ENCODE results near the gene PHACTR3. TPM values are rescaled to one million over a fixed set of nuclear protein-coding genes. Genes with fewer than 3 reads are reported as not detected.
A peak's percentile ranks its signal among the peaks of the same experiment; 100 is the strongest.

The PHACTR3 gene
- total RNA-seq, 2 donors from 2014 or later: 0.86 to 24.2 TPM

GRCh38 chr20:59824711-59825562 is 220.6 kb downstream of the PHACTR3 start:
- peak; percentile 49 for DNase-seq (ENCODE audit: low spot score)
- TF ChIP-seq, protein P1, sequence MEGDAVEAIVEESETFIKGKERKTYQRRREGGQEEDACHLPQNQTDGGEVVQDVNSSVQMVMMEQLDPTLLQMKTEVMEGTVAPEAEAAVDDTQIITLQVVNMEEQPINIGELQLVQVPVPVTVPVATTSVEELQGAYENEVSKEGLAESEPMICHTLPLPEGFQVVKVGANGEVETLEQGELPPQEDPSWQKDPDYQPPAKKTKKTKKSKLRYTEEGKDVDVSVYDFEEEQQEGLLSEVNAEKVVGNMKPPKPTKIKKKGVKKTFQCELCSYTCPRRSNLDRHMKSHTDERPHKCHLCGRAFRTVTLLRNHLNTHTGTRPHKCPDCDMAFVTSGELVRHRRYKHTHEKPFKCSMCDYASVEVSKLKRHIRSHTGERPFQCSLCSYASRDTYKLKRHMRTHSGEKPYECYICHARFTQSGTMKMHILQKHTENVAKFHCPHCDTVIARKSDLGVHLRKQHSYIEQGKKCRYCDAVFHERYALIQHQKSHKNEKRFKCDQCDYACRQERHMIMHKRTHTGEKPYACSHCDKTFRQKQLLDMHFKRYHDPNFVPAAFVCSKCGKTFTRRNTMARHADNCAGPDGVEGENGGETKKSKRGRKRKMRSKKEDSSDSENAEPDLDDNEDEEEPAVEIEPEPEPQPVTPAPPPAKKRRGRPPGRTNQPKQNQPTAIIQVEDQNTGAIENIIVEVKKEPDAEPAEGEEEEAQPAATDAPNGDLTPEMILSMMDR (IDR thresholded peaks at IDR 0.05): no peak
- peaks cover 0 to 81% of the 10 kb centered on the region in 2 donors for H3K4me1 ChIP-seq

DNA sequence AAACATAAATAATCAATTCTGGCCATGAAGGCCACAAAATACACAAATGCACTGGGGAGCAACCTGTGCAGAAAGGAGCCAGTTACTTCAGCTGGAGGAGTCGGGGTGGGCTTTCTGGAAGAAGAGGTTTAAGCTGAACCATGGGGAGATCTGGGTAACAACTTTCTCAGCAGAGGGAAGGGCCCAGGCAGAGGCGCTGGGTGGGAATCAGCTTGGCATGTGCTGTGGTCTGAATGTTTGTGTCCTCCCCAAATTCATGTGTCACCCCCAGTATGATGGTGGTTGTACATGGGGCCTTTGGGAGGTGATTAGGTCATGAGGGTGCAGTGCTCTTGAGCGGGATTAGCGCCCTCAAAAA is 221.2 kb downstream of the PHACTR3 start:
- no peaks in the 10 kb centered on the region for H3K36me3 ChIP-seq
- peaks cover 0 to 78% of the 10 kb centered on the region in 2 donors for H3K4me1 ChIP-seq
- H3K27ac ChIP-seq: no peak overlapping the region
- TF ChIP-seq, protein P1 (IDR thresholded peaks at IDR 0.05): no peak
- no peaks in the 10 kb centered on the region for H3K27me3 ChIP-seq
- H3K9me3 ChIP-seq: no peaks in the 10 kb centered on the region
- peak; percentile 11 for DNase-seq (ENCODE audit: low spot score)
- H3K4me3 ChIP-seq: no peak overlapping the region

More at GRCh38 chr20:59824711-59825562, 220.6 kb downstream of the PHACTR3 start:
- Histone ChIP-seq H3K4me3 (no peak overlapping the region), H3K9me3 (no peaks in the 10 kb centered on the region), H3K36me3 (no peaks in the 10 kb centered on the region), H3K27me3 (no peaks in the 10 kb centered on the region), H3K27ac (peak overlapping the region in 1 of 2 donors; percentile 26)

GRCh38 chr20:59825944-59826759 is 221.8 kb downstream of the PHACTR3 start:
- H3K4me3 ChIP-seq: no peak overlapping the region
- no peaks in the 10 kb centered on the region for H3K9me3 ChIP-seq
- no peaks in the 10 kb centered on the region for H3K27me3 ChIP-seq
- H3K36me3 ChIP-seq: no peaks in the 10 kb centered on the region
- H3K4me1 ChIP-seq: peaks cover 0 to 78% of the 10 kb centered on the region in 2 donors
- TF ChIP-seq, protein P1 (IDR thresholded peaks at IDR 0.05): no peak
- peak; percentile 53 for DNase-seq (ENCODE audit: low spot score)
- H3K27ac ChIP-seq: peak overlapping the region; percentile 23 to 33

DNA sequence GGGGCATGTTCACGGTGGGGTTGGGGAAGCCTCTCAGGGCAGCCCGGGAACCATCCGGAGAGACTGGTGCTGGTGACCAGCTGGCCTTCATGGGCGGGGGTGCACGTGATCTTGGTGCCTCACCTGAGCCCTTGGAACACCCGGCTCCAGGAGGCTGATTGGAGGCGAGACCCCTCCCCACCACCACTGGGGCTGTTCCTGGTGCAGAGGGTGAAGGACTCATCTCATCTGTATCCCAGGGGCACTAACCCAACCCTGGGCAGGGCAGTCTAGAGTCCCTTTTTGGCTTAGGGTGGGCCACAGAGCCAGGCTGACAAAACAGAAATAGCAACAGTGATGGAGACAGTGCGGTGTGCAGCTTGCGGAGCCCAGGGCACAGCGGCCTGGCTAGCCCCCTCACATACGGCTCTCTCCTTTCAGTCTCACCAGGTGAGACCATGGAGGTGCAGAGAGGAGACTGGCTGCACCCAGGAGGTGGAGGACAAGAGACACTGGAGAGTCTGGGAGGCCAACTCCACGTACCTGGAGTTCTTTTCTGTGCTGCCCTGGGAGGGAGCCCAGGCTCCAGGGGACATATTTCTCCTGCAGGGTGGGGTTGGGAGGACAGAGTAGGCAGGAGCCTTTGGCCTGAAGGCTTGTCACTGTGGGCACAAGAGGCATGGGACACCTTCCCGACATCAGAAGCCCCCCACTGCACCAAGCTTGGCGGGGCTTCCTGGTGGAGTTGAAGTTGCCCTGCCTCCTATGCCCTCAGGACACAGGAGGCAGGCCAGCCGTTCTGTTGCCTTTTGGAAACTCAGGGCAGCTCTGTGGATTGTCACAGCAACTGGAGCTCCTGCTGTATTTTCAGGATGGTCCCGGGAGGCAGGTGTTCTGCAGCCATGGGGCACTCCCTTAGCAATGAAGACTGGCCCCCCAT is 223.1 kb downstream of the PHACTR3 start:
- no peak overlapping the region for H3K4me3 ChIP-seq
- TF ChIP-seq, protein P1 (IDR thresholded peaks at IDR 0.05): no peak
- peak overlapping the region in 1 of 2 donors; percentile 33 for H3K27ac ChIP-seq
- H3K4me1 ChIP-seq: peaks cover 0 to 80% of the 10 kb centered on the region in 2 donors
- no peaks in the 10 kb centered on the region for H3K27me3 ChIP-seq
- no peaks in the 10 kb centered on the region for H3K9me3 ChIP-seq
- H3K36me3 ChIP-seq: no peaks in the 10 kb centered on the region
- peak; percentile 56 for DNase-seq (ENCODE audit: low spot score)

Measured in right atrium auricular region (tissue), 2 donors.